Ovary (tissue), 3 donors: ENCODE data around the gene SPATA19.

Source experiments
- POLR2A ChIP-seq: fragments of 450-650 bp; IDR thresholded peaks from one replicate; pipeline ENCODE4 v1.6.1; 2017; ENCODE audit warnings: antibody characterized with exemption, mild to moderate bottlenecking, moderate library complexity
- TF ChIP-seq, protein P1 (sequence below), 3 donors: fragments of 450-650 bp in 2 of 3; fragments of 200-600 bp in 1 of 3; IDR thresholded peaks; one replicate each; pipeline versions ENCODE4 v1.5.1 to v1.8.0; 2016 to 2022; ENCODE audit warnings: antibody characterized with exemption in 3 of 3, mild to moderate bottlenecking in 1 of 3
- donor health status: DM: no; HTN: no; CAD: no.

DNA sequence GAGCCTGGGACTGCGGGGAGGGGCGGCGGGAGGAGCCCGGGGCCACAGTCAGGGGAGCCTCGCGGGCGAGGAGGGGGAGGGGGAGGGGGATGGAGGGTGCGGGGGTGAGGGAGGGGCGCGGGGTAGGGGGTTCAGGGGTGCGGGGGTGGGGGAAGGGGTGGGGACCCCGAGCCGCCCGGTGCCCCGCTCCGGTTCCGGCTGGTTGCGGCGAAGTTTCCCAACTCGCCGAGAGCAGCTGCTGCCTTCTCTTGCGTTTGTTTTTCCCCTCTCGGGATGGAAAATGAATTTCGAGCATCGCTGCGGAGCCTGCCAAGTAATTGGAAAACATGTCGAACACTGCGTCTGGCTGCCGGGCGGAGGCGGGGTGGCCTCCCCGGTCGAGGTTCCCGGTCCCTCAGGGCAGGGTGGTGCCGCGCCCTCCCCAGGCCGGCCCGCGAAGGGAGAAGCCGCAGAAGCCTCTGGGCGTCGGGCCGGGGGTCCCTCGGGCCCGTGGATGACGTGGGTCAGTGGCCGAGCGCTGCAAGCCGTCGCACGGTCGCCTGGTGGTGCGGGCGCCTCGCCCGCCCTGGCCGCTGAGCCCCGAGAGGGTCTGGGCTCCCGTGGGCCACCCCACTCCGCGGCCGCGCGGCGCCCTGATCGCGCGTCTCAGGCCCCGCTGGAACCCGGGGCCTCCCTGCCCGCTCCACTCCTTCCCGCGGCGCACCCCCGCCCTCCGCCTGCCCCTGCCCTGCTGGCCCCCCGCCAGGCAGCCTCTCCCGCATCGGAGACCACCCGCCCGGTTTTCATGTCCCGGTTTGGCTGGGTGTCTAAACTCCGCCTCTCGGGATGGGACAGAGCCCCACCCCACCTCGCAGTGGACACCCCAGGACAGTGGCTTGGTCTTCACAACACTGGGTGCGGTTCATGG, 12.1 kb downstream of the SPATA19 start:
- TF ChIP-seq, protein P1, sequence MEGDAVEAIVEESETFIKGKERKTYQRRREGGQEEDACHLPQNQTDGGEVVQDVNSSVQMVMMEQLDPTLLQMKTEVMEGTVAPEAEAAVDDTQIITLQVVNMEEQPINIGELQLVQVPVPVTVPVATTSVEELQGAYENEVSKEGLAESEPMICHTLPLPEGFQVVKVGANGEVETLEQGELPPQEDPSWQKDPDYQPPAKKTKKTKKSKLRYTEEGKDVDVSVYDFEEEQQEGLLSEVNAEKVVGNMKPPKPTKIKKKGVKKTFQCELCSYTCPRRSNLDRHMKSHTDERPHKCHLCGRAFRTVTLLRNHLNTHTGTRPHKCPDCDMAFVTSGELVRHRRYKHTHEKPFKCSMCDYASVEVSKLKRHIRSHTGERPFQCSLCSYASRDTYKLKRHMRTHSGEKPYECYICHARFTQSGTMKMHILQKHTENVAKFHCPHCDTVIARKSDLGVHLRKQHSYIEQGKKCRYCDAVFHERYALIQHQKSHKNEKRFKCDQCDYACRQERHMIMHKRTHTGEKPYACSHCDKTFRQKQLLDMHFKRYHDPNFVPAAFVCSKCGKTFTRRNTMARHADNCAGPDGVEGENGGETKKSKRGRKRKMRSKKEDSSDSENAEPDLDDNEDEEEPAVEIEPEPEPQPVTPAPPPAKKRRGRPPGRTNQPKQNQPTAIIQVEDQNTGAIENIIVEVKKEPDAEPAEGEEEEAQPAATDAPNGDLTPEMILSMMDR (IDR thresholded peaks at IDR 0.05): no peak
- no peak for TF ChIP-seq POLR2A
